Adipose tissue (tissue), 3 donors: ENCODE results near the gene TMEM108. TPM values are rescaled to one million over a fixed set of nuclear protein-coding genes. Genes with fewer than 3 reads are reported as not detected.

Experiments
- H3K27ac ChIP-seq: one replicate; pipeline ENCODE4 v1.5.1; 2013; ENCODE audit warnings: low read depth, low read length
- WGBS, 3 donors: extraction: QIAGEN DNeasy Blood & Tissue Kit; methylation state at CpG; one replicate each; pipeline ENCODE4 v1.1.7; 2013; 5-methylcytosine and 5-hydroxymethylcytosine counted together
- polyA plus RNA-seq, 3 donors: library from polyadenylated mRNA; stranded (reverse); fragments of 200-250 nt; gene quantifications; one replicate each; pipeline ENCODE4 v1.2.3, GENCODE V29; 2013
- donor health status: healthy with polysubstance abuse.
- donor health status: Bipolar disorder and iron deficiency.
- donor health status: healthy.

The TMEM108 gene
- polyA plus RNA-seq, 3 donors, result 0.45 to 1.5 (median 0.70) TPM

- H3K27ac ChIP-seq, result no peak overlapping the region
Observed at GRCh38 chr3:133103706-133104105, 65.5 kb downstream of the TMEM108 start.

GRCh38 chr3:133106169-133106568 is 68.0 kb downstream of the TMEM108 start:
- WGBS, 3 donors, result 86 to 93% (median 91%) methylated on average over 1 of the region's 1 CpG
- no peak overlapping the region for H3K27ac ChIP-seq

- H3K27ac ChIP-seq, result no peak overlapping the region
- 70 to 82% (median 72%) methylated on average over 2 of the region's 2 CpGs for WGBS, 3 donors
Observed at GRCh38 chr3:133112666-133113065, 74.5 kb downstream of the TMEM108 start.

GRCh38 chr3:133113526-133113925 is 75.3 kb downstream of the TMEM108 start:
- 78 to 88% (median 87%) methylated on average over 3 of the region's 3 CpGs for WGBS, 3 donors
- no peak overlapping the region for H3K27ac ChIP-seq

- WGBS, 3 donors, result 89 to 96% (median 94%) methylated on average over 3 of the region's 3 CpGs
- no peak overlapping the region for H3K27ac ChIP-seq
Observed at GRCh38 chr3:133113927-133114597, 75.9 kb downstream of the TMEM108 start.

- no peak overlapping the region for H3K27ac ChIP-seq
- 72 to 77% (median 76%) methylated on average over 1 of the region's 1 CpG for WGBS, 3 donors
Observed at GRCh38 chr3:133115176-133115575, 77.0 kb downstream of the TMEM108 start.

- H3K27ac ChIP-seq, result no peak overlapping the region
Observed at GRCh38 chr3:133117342-133117741, 79.2 kb downstream of the TMEM108 start.

GRCh38 chr3:133119176-133119575 is 81.0 kb downstream of the TMEM108 start:
- WGBS, 3 donors, result 63 to 70% (median 66%) methylated on average over 2 of the region's 2 CpGs
- H3K27ac ChIP-seq, result no peak overlapping the region

GRCh38 chr3:133121450-133121849 is 83.3 kb downstream of the TMEM108 start:
- H3K27ac ChIP-seq, result no peak overlapping the region
- WGBS, 3 donors, result 58 to 67% (median 65%) methylated on average over 3 of the region's 3 CpGs

- no peak overlapping the region for H3K27ac ChIP-seq
- WGBS, 3 donors, result 54 to 82% (median 63%) methylated on average over 1 of the region's 1 CpG
Observed at GRCh38 chr3:133123636-133124035, 85.4 kb downstream of the TMEM108 start.

- H3K27ac ChIP-seq, result no peak overlapping the region
- WGBS, 3 donors, result 28 to 44% (median 33%) methylated on average over 6 of the region's 6 CpGs
Observed at GRCh38 chr3:133124511-133124910, 86.3 kb downstream of the TMEM108 start.

- no peak overlapping the region for H3K27ac ChIP-seq
- 56 to 86% (median 86%) methylated on average over 4 of the region's 4 CpGs for WGBS, 3 donors
Observed at GRCh38 chr3:133125171-133125570, 87.0 kb downstream of the TMEM108 start.

GRCh38 chr3:133125802-133126201 is 87.6 kb downstream of the TMEM108 start:
- H3K27ac ChIP-seq, result no peak overlapping the region
- WGBS, 3 donors, result 69 to 87% (median 80%) methylated on average over 2 of the region's 2 CpGs

- WGBS, 3 donors, result 72 to 91% (median 76%) methylated on average over 2 of the region's 2 CpGs
- H3K27ac ChIP-seq, result no peak overlapping the region
Observed at GRCh38 chr3:133127381-133127780, 89.2 kb downstream of the TMEM108 start.

GRCh38 chr3:133130168-133130567 is 92.0 kb downstream of the TMEM108 start:
- 69 to 86% (median 71%) methylated on average over 1 of the region's 1 CpG for WGBS, 3 donors

GRCh38 chr3:133135306-133135705 is 97.1 kb downstream of the TMEM108 start:
- 77 to 87% (median 86%) methylated on average over 5 of the region's 5 CpGs for WGBS, 3 donors
- H3K27ac ChIP-seq, result no peak overlapping the region

More at GRCh38 chr3:133130168-133130567, 92.0 kb downstream of the TMEM108 start:
- H3K27ac ChIP-seq, result no peak overlapping the region

- WGBS, 3 donors, result 85 to 98% (median 90%) methylated on average over 2 of the region's 2 CpGs
- H3K27ac ChIP-seq, result no peak overlapping the region
Observed at GRCh38 chr3:133136114-133137041, 98.2 kb downstream of the TMEM108 start.

- 78 to 87% (median 84%) methylated on average over 12 of the region's 12 CpGs for WGBS, 3 donors
Observed at GRCh38 chr3:133137042-133137996, 99.1 kb downstream of the TMEM108 start.

GRCh38 chr3:133138017-133138416 is 99.8 kb downstream of the TMEM108 start:
- 70 to 77% (median 71%) methylated on average over 1 of the region's 1 CpG for WGBS, 3 donors
- H3K27ac ChIP-seq, result no peak overlapping the region

More at GRCh38 chr3:133137042-133137996, 99.1 kb downstream of the TMEM108 start:
- H3K27ac ChIP-seq, result no peak overlapping the region
